Vagina (tissue), 2 donors: Measurements from ENCODE around the gene IPO11. TPM values are rescaled to one million over a fixed set of nuclear protein-coding genes. Genes with fewer than 3 reads are reported as not detected.

Experiments
- DNase-seq, 2 donors: peaks; one replicate each; pipeline ENCODE4 v3.0.0-alpha.2; 2017; ENCODE audit errors: extremely low spot score in 2 of 2
- H3K27ac ChIP-seq: fragments of 200-600 bp; sonication (generic); one replicate; pipeline ENCODE4 v1.5.1; 2019
- H3K27me3 ChIP-seq: fragments of 200-600 bp; sonication (generic); one replicate; pipeline ENCODE4 v1.5.1; 2019
- H3K36me3 ChIP-seq, 2 donors: fragments of 200-600 bp; sonication (generic); one replicate each; pipeline ENCODE4 v1.5.1; 2017 to 2019
- H3K4me1 ChIP-seq: fragments of 200-600 bp; sonication (generic); one replicate; pipeline ENCODE4 v1.5.1; 2019
- H3K4me3 ChIP-seq, 2 donors: fragments of 200-600 bp; sonication (generic); 1 replicate in 1 of 2; 2 replicates in 1 of 2; pipeline ENCODE4 v1.5.1; 2016 to 2019
- H3K9me3 ChIP-seq: fragments of 200-600 bp; sonication (generic); one replicate; pipeline ENCODE4 v1.5.1; 2019
- CTCF ChIP-seq, 3 experiments: fragments of 450-650 bp in 2 of 3; fragments of 200-600 bp in 1 of 3; sonication (generic) in 1 of 3; IDR thresholded peaks; one replicate each; pipeline ENCODE4 v1.5.1; 2017 to 2019; ENCODE audit warnings: antibody characterized with exemption in 3 of 3, mild to moderate bottlenecking in 2 of 3, moderate library complexity in 2 of 3
- POLR2A ChIP-seq, 2 donors: fragments of 450-650 bp; IDR thresholded peaks; one replicate each; pipeline ENCODE4 v1.6.1; 2017; ENCODE audit warnings: antibody characterized with exemption in 2 of 2, mild to moderate bottlenecking in 2 of 2, moderate library complexity in 2 of 2
- POLR2AphosphoS5 ChIP-seq, 2 donors: sonication (generic); formaldehyde crosslinking; IDR thresholded peaks; one replicate each; pipeline ENCODE4 v1.9.0; 2017; ENCODE audit warnings: antibody characterized with exemption in 2 of 2, mild to moderate bottlenecking in 2 of 2, low read depth in 1 of 2; ENCODE audit not compliant: insufficient read depth in 1 of 2
- intact Hi-C: fragments of 100-400 bp; cut with DNase I; formaldehyde crosslinking; loops from one replicate; pipeline ENCODE4 v1.15.1; 2023
- total RNA-seq: library from RNA; depleted of rRNA; stranded (reverse); fragments of >200 nt; gene quantifications from one replicate; pipeline ENCODE4 v1.2.3, GENCODE V29; 2016

The IPO11 gene
- total RNA-seq, 1 donor from 2014 or later = 31.2 TPM

DNA sequence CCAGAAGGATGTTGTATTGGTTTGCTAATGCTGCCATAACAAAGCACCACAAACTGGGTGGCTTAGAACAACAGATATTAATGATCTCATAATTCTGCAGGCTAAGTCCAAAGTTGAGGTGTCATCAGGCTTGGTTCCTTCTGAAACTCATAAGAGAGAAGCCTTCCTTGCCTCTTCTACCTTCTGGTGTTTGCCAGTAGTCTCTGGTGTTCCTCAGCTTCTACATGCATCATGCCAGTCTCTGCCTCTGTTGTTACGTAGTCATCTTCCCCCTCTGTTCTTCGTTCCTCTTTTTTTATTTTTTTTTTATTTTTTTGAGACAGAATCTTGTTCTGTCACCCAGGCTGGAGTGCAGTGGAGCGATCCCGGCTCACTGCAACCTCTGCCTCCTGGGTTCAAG is 227.9 kb downstream of the IPO11 start:
- intact Hi-C loops = no loop called here
- TF ChIP-seq POLR2A (IDR thresholded peaks at IDR 0.05) = no peak
- Histone ChIP-seq H3K36me3 (no peaks in the 10 kb centered on the region), H3K9me3 (no peaks in the 10 kb centered on the region), H3K4me1 (no peaks in the 10 kb centered on the region), H3K27me3 (no peaks in the 10 kb centered on the region), H3K4me3 (no peak overlapping the region), H3K27ac (no peak overlapping the region)
- no peak for DNase-seq

DNA sequence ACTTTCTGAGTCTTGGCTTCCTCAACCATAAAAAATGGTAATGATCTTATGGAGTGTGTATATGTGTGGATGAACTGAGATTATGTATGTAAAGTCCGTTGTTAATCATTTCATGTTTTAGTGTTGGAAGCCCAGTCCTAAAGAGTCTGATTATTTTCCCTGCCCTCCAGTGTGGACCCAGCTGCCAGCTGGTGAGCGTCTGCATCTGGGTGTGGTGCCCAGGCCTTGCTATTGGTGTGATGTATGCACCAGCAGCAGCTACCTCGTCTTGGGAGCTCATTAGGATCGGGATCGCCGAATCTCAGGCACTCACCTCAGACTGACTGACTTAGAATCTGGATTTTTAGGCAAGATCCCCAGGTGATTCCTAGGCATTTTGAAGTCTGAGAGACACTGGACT is 229.9 kb downstream of the IPO11 start:
- Histone ChIP-seq H3K27me3 (no peaks in the 10 kb centered on the region), H3K4me3 (no peak overlapping the region), H3K9me3 (no peaks in the 10 kb centered on the region), H3K27ac (no peak overlapping the region), H3K36me3 (no peaks in the 10 kb centered on the region), H3K4me1 (no peaks in the 10 kb centered on the region)
- no peak for DNase-seq
- intact Hi-C loops = no loop called here
- no peak for TF ChIP-seq POLR2A (IDR thresholded peaks at IDR 0.05)
- TF ChIP-seq POLR2AphosphoS5 (IDR thresholded peaks at IDR 0.05; ENCODE audit: insufficient read depth in 1 of 2, low read depth in 1 of 2) = no peak
- TF ChIP-seq CTCF (IDR thresholded peaks at IDR 0.05) = no peak

GRCh38 chr5:62643556-62644451 is 231.2 kb downstream of the IPO11 start:
- Histone ChIP-seq H3K4me3 (no peak overlapping the region), H3K4me1 (no peaks in the 10 kb centered on the region), H3K9me3 (no peaks in the 10 kb centered on the region), H3K36me3 (no peaks in the 10 kb centered on the region), H3K27me3 (no peaks in the 10 kb centered on the region), H3K27ac (no peak overlapping the region)
- no peak for TF ChIP-seq CTCF (IDR thresholded peaks at IDR 0.05)
- TF ChIP-seq POLR2A (IDR thresholded peaks at IDR 0.05) = no peak
- no peak for TF ChIP-seq POLR2AphosphoS5 (IDR thresholded peaks at IDR 0.05; ENCODE audit: insufficient read depth in 1 of 2, low read depth in 1 of 2)
- no peak for DNase-seq
- intact Hi-C loops = no loop called here

GRCh38 chr5:62645223-62645622 is 232.7 kb downstream of the IPO11 start:
- H3K27me3 ChIP-seq = no peaks in the 10 kb centered on the region
- no peak overlapping the region for H3K4me3 ChIP-seq
- H3K27ac ChIP-seq = no peak overlapping the region
- no peaks in the 10 kb centered on the region for H3K9me3 ChIP-seq
- DNase-seq = no peak
- no peaks in the 10 kb centered on the region for H3K36me3 ChIP-seq
- H3K4me1 ChIP-seq = no peaks in the 10 kb centered on the region
- no peak for TF ChIP-seq POLR2A (IDR thresholded peaks at IDR 0.05)
- no peak for TF ChIP-seq POLR2AphosphoS5 (IDR thresholded peaks at IDR 0.05; ENCODE audit: insufficient read depth in 1 of 2, low read depth in 1 of 2)
- no peak for TF ChIP-seq CTCF (IDR thresholded peaks at IDR 0.05)
- intact Hi-C loops = no loop called here

DNA sequence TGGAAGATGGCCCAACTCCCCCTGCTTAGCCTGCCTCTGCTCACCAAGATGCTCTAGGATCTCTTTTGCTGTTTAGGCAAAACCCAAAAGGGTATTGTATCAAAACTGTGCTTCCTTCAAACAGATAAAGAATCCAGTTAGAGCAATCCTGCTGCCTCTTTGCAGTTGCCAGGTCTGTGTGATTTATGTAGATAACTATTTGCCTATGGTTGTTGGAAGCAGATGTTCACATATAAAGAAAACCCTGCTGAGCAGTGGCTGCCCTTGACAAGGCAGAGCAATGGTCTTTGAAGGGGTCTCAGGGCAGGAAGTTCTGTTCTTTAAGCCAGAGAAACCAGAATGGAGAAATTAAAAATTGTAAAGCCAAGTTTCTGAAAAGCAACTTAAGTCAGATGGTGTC is 234.7 kb downstream of the IPO11 start:
- intact Hi-C loops = no loop called here
- H3K27ac ChIP-seq = no peak overlapping the region
- DNase-seq = no peak
- H3K9me3 ChIP-seq = no peaks in the 10 kb centered on the region
- no peak overlapping the region for H3K4me3 ChIP-seq
- H3K27me3 ChIP-seq = no peaks in the 10 kb centered on the region
- TF ChIP-seq POLR2AphosphoS5 (IDR thresholded peaks at IDR 0.05; ENCODE audit: insufficient read depth in 1 of 2, low read depth in 1 of 2) = no peak
- TF ChIP-seq POLR2A (IDR thresholded peaks at IDR 0.05) = no peak
- no peak for TF ChIP-seq CTCF (IDR thresholded peaks at IDR 0.05)
- no peaks in the 10 kb centered on the region for H3K36me3 ChIP-seq
- no peaks in the 10 kb centered on the region for H3K4me1 ChIP-seq
